ENCODE data around the gene KREMEN2.
A peak's percentile ranks its signal among the peaks of the same experiment; 100 is the strongest.
"Not testable (repeated sequence)": the region's sequence is repeated elsewhere in the genome, so short reads cannot be mapped to it uniquely, and the experiment has no call there.

Gene KREMEN2, protein sequence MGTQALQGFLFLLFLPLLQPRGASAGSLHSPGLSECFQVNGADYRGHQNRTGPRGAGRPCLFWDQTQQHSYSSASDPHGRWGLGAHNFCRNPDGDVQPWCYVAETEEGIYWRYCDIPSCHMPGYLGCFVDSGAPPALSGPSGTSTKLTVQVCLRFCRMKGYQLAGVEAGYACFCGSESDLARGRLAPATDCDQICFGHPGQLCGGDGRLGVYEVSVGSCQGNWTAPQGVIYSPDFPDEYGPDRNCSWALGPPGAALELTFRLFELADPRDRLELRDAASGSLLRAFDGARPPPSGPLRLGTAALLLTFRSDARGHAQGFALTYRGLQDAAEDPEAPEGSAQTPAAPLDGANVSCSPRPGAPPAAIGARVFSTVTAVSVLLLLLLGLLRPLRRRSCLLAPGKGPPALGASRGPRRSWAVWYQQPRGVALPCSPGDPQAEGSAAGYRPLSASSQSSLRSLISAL

DNA sequence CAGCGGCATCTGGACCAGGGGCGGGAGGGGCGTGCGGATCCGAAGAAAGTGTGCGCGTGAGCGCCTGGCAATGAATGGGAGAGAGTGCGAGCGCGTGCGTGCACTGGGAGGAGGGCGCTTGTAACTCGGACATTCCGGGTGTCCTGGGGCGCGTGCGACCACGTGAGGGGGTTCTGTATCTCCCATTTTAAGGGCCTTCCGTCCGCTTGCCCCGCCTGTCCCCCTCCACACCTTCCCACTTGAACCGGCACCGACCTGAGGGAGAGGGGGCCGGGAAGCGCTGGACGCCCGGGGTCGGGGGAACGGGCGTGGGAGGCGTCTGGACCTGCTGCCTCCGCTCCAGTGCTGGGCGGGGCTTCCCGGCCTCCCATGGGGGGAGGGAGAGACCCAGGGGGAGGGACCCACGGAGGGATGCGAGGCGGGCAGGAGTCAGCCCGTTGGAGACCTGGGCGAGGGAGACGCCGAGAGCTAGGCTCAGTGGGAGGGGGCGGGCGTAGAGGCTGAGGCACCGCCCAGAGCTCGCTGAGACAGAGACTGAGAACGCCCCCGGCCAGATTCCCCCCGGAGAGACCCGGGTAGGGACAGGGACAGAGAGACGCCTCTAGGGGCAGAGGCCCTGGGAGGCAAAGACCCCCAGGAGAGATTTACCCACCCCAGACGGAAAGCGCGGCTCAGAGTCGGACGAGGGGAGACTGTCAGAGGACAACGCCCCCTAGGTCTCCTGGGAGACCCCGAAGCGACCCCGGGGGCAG is at the start of gene KREMEN2:
Gene KREMEN2, plus strand, starts transcription at position 553 of the 752 bp plus-strand sequence. CDS start 246 bp downstream, outside the sequence.
- DNase-seq (ENCODE audit: low read depth): no peak

DNA sequence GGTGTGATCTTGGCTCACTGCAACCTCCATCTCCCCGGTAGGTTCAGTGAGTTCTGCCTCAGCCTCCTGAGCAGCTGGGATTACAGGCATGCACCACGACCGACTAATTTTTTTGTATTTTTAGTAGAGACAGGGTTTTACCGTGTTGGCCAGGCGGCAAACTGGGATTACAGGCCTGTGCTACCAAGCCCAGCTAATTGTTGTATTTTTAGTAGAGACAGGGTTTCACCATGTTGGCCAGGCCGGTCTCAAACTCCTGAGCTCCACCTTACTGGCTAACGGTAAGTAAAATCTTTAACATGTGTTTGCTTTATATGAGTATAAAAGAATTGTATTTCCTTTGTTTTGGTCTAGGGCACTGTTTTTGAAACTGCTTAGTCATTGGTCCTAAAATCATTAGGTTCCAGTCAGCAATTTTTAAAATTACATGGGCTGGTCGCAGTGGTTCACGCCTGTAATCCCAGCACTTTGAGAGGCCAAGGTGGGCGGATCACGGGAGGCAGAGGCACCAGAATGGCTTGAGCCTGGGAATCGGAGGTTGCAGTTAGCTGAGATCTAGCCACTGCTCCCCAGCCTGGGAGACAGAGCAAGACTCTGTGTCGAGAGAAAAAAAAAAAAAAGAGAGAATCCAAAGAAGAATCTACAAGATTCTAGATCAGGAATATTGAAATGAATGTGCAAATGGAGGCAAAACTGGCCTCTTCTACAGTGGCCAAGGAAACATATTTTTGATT is 48.7 kb upstream of the KREMEN2 start:
- DNase-seq (ENCODE audit: low read depth): no peak

DNA sequence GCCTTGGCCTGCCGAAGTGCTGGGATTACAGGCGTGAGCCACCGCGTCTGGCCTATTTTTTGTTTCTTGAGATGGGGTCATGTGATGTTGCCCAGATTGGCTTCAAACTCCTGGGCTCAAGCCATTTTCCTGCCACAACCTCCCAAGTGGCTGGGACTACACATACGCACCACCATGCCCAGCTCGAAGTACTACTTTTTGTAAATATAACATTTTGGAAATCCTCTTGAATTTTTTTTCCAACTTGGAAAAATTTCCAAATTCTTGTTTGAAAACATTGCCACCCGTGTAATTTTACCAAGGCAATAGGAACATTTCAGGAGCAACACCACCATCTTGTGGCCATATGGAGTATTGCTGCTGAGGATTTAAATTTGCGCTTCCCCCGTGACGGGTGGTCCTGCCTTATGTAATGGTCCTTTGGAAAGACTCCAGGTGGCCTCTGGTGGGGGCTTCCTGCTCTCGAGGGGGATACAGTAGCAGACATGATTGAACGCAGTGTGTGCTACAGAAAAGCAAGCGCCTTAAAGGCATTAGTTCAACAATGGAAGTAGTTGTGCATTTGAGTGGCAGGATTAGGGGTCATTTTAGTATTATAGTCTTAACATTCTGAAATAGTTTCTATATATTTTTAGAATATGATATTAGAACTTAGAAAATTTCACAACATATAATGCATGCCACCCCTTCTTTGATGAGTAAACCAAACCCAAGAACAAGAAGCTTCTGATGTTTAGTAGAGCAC is 44.4 kb upstream of the KREMEN2 start:
- peak; percentile 41 for DNase-seq (ENCODE audit: low read depth)

DNA sequence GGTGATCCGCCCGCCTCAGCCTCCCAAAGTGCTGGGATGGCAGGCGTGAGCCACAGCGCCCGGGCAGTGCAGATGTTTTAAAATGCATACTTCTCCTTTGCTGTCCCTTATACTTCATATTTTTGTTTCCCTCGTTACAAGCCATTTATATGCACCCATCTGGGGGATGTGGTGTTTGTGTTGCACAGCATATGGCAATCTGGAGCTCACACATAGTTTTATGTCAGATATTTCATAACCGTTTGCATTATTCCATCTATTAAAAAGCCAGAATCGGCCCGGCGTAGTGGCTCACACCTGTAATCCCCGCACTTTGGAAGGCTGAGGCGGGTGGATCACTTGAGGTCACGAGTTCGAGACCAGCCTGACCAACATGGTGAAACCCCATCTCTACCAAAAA is 40.6 kb upstream of the KREMEN2 start:
- no peak for DNase-seq (ENCODE audit: low read depth)

DNA sequence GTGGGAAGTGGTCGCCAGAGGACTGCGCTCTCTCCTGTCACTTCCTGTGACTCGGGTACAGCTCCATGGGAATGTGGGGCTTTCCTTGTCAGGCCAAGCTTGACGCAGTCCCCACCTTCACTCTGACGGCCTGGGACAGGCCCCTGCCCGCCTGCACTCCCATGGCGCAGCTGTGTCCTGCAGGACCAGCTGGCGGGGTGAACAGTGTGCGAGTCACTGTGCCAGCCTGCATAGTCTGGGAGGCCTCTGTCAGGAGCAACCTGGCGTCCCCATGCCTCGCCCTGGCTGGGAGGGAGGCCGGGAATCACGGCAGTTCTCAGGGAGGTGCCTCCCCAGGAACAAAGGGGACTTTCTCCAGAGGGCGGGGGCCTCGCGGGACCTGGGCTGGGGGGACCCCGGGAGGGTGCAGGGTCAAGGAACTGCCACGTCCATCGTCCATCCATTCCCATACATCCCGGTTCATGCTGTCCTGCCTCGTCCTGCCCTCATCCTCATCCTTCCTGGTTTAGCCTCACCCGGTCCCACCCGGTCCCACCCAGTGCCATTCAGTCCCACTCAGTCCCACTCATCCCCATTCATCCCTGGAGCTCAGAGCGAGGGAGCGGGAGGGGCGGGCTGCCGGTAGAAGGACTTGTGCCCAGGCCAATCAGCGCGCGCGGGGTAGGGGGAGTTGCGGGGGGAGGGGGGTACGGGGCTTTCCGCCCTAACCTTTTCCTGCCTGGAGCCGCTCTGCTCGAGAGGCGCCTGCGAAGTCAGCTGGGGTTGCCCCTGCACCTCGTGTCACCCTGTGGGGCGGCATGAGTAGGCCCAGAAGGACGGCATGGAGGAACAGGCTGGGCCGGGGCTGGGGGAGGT is 38.9 kb upstream of the KREMEN2 start:
- DNase-seq (ENCODE audit: low read depth): no peak

DNA sequence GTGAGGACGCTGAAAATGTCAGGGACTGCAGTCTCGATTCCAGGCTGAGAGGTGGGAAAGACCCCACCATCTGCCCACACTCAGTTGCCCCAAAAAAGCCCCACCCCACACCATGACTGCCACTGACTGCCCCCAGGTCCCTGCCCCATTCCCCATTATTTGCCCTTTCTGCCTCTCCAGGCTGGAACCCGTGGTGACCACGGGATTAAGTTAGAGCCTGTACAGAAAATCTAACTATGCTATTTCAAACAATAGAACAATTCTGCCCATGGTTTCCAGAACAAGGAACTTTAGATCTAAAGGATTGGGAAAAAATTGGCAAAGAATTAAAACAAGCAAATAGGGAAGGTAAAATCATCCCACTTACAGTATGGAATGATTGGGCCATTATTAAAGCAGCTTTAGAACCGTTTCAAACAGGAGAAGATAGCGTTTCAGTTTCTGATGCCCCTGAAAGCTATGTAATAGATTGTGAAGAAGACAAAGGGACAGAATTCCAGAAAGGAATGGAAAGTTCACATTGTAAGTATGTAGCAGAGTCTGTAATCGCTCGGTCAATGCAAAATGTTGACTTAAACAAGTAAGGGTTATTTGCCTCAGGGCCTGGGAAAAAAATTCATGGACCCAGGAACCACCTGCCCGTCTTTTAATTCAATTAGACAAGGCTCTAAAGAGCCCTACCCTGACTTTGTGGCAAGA is 38.0 kb upstream of the KREMEN2 start:
- DNase-seq (ENCODE audit: low read depth): no peak

DNA sequence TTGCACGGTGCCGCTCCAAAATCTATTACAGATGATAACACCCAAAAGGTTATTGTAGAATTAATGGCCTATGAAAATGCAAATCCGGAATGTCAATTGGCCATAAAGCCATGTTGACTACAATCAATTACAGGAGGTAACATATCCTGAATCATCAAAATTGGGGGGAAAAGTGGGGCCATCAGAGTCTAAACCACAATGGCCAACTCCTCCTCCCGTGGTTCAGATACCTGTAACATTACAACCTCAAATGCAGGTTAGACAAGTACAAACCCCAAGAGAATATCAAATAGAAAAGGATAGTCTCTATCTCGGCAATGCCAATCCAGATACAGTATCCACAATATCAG is 37.5 kb upstream of the KREMEN2 start:
- no peak for DNase-seq (ENCODE audit: low read depth)

DNA sequence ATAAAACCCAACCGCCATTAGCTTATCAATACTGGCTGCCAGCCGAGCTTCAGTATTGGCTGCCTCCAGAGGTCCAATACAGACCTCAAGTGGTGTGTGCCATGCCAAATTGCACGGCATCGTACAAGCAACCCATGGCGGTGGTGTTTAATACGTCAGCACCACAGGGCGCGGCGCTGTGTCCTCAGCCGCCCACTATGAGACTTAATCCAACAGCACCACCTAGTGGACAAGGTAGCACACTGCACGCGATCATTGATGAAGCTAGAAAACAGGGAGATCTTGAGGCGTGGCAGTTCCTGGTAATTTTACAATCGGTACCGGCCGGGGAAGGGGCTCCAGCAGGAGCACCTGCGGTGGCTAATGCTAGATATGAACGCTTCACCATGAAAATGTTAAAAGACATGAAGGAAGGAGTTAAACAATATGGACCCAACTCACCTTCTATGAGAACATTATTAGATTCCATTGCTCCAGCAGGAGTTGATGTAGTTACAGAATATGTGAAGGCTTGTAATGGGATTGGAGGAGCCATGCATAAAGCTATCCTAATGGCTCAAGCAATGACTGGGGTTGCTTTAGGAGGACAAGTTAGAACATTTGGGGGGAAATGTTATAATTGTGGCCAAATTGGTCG is 36.9 kb upstream of the KREMEN2 start:
- DNase-seq (ENCODE audit: low read depth): peak; percentile 86

DNA sequence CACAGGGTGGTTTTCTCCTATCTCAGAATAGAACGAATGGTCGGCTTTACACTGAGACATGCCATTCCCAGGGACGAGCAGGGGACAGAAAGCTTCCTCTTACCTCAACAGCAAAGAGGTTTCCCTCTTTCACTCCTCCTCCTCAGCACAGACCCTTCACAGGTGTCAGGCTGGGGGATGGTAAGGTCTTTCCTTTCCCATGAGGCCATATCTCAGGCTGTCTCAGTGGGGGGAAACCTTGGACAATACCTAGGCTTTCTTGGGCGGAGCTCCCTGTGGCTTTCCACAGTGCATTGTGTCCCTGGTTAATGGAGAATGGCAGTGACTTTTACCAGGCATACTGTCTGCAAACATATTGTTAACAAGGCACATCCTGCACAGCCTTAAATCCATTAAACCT is 35.9 kb upstream of the KREMEN2 start:
- not testable (repeated sequence) for DNase-seq (ENCODE audit: low read depth)

DNA sequence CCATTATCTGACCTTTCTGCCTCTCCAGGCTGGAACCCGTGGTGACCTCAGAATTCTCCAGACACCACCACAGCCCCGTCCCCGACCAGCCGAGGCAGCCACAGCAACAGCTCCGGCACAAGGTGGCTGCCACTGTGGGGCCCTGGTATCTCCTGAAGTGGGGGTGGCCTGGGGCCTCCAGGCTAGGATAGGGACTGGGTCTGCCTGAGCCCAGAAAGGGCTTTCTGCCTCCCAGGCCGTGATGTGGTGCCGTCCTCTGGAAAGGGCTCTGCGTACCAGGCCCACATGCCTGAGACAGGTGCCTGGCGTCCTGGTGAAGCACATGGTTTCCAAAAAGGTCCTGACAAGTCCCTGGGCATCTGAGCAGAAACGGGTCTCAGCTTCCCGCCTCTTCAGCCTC is 35.3 kb upstream of the KREMEN2 start:
- DNase-seq (ENCODE audit: low read depth): no peak

DNA sequence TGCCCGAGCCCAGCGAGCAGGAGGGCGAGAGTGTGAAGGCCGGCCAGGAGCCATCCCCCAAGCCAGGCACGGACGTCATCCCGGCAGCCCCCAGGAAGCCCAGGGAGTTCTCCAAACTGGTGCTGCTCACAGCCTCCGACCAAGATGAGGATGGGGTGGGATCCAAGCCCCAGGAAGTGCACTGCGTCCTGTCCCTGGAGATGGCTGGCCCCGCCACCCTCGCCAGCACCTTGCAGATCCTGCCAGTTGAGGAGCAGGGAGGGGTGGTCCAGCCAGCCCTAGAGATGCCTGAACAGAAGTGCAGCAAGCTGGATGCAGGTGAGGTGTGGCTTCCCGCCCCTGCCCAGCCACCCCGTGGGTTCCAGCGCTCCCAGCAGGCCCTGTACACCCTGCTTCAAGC is 34.4 kb upstream of the KREMEN2 start:
- no peak for DNase-seq (ENCODE audit: low read depth)

DNA sequence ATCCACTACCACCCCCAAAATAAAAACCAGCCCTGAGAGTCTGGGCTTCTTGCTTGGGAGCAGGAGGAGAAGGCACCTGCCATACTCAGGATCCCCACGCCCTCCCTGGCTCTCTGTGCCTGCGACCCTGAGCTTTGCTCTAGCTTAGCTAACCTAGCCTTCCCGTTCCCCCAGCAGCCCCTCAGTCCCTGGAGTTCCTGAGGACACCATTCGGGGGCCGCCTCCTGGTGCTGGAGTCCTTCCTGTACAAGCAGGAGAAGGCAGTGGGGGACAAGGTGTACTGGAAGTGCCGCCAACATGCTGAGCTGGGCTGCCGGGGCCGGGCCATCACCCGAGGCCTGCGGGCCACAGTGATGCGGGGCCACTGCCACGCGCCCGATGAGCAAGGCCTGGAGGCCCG is 33.8 kb upstream of the KREMEN2 start:
- DNase-seq (ENCODE audit: low read depth): no peak

DNA sequence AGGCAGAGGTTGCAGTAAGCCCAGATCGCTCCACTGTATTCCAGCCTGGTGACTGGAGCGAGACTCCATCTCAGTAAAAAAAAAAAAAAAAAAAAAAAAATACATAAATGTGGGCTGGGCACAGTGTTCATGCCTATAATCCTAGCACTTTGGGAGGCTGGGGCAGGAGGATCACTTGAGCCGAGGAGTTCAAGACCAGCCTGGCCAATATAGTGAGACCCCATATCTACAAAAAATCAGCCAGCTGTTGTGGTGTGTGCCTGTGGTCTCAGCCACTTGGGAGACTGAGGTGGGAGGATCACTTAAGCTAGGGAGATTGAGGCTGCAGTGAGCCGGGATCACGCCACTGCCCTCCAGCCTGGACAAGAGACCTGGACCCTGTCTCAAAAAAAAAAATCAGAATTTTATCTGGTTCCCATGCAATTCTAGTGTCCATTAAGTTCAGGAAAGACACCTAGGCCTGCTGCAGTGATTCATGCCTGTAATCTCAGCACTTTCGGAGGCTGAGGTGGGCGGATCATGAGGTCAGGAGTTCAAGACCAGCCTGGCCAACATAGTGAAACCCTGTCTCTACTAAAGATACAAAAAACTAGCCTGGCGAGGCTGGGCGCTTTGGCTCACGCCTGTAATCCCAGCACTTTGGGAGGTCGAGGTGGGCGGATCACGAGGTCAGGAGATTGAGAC is 32.7 kb upstream of the KREMEN2 start:
- DNase-seq (ENCODE audit: low read depth): not testable (repeated sequence)

DNA sequence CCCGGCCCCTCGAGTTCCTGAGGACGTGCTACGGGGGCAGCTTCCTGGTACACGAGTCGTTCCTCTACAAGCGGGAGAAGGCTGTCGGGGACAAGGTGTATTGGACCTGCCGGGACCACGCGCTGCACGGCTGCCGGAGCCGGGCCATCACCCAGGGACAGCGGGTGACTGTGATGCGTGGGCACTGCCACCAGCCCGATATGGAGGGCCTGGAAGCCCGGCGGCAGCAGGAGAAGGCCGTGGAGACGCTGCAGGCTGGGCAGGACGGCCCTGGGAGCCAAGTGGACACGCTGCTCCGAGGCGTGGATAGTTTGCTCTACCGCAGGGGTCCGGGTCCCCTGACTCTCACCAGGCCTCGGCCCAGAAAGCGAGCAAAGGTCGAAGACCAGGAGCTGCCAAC is 30.9 kb upstream of the KREMEN2 start:
- no peak for DNase-seq (ENCODE audit: low read depth)

DNA sequence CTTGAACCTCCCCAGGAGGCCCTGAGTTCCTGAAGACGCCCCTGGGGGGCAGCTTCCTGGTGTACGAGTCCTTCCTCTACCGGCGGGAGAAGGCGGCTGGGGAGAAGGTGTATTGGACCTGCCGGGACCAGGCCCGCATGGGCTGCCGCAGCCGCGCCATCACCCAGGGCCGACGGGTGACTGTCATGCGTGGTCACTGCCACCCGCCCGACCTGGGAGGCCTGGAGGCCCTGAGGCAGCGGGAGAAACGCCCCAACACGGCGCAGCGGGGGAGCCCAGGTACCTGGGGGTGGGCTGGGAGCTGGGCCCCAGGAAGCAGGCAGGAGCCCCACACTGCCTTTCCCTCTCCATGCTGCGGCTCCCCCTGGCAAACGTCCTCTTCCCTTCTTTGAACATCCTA is 30.4 kb upstream of the KREMEN2 start:
- no peak for DNase-seq (ENCODE audit: low read depth)

DNA sequence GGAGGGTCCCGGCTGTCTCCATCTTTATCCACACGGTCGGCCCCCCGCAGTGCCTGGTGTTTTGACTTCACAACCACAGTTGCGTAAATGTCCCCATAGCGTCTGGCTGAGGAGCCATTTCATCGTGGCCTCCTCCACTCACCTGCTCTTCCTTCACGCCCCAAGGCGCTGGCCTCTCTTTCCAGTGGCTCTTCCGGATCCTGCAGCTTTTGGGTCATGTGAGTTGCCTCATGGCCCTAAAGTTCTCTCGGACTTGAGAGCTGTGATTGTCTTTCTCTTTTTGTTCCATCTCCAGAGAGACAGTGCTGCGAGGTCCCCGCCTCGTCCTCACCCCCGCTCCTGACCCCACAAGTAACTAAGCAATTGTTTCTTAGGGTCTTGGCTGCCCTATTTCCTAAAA is 29.6 kb upstream of the KREMEN2 start:
- DNase-seq (ENCODE audit: low read depth): no peak

DNA sequence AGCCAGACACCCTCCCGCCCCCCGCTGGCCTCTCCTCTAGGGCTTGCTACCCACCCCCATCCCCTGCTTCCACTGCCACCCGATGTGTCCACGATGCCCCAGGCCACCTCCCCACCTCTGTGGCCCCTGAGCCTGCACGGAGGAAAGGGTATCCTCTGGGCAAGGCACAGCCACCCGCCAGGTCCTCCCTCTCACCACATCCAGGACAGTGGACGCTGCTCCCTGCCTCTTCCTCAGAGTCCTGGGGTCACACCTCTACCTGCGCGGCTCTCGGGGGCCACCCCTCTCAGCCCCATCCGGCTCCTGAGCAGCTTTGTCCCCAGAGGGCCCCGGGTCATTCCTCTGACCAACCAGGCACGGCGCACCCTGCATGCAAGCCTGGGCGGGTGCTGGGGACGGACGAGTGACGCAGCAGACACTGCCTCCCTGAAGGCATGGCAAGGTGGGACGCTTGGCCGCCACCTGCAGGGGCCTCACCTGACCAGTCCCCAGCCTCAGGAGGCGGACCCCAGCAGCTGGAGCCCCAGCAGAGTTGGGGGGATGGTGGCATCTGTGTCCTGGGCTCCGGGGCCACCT is 27.6 kb upstream of the KREMEN2 start:
- no peak for DNase-seq (ENCODE audit: low read depth)

DNA sequence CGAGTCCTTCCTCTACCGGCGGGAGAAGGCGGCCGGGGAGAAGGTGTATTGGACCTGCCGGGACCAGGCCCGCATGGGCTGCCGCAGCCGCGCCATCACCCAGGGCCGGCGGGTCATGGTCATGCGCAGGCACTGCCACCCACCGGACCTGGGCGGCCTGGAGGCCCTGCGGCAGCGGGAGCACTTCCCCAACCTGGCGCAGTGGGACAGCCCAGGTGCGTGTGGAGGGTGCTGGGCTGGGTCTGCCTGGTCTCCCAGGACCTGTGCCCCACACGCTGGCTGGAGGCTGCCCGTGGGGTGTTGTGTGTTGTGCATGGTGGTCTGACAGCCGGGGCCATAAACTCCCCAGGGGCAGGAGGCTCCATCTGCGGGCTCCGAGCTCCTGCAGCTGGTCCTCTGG is 26.9 kb upstream of the KREMEN2 start:
- no peak for DNase-seq (ENCODE audit: low read depth)

DNA sequence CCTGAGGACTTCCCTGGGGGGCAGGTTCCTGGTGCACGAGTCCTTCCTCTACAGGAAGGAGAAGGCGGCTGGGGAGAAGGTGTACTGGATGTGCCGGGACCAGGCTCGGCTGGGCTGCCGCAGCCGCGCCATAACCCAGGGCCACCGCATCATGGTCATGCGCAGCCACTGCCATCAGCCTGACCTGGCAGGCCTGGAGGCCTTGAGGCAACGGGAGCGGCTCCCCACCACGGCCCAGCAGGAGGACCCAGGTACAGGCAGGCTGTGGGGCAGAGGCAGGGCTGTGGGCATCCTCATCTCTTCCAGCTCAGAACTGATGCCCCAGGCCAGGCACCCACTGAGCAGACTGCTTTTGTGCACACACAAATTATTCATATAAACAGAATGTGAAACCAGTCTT is 25.9 kb upstream of the KREMEN2 start:
- no peak for DNase-seq (ENCODE audit: low read depth)
